H1 (cell line): Measurements from ENCODE around the gene RMND5B. TPM values are rescaled to one million over a fixed set of nuclear protein-coding genes. Genes with fewer than 3 reads are reported as not detected.
A peak's percentile ranks its signal among the peaks of the same experiment; 100 is the strongest.

ENCODE experiments used
- CTCF ChIA-PET: fragments of 300-600 bp; sonication (Branson Sonifier 250); formaldehyde crosslinking; loops from one replicate; lab custom pipeline; 2021; ENCODE audit not compliant: partially characterized antibody; lab: Charles Lee
- POLR2A ChIA-PET: fragments of 300-600 bp; sonication (Branson Sonifier 250); formaldehyde crosslinking; loops from one replicate; lab custom pipeline; 2021; ENCODE audit warnings: inconsistent platforms; ENCODE audit not compliant: partially characterized antibody; lab: Charles Lee
- DNase-seq, 2 experiments: peaks; one replicate each; pipeline versions ENCODE4 v3.0.0 to v3.0.0-alpha.2; 2010 to 2022; ENCODE audit warnings: low spot score in 2 of 2, low read depth in 1 of 2, mixed read lengths in 1 of 2
- FAIRE-seq: peaks from 2 replicates; lab custom pipeline; 2011; peaks lifted over from hg19 to GRCh38; lab: Jason Lieb, UNC
- H2AFZ ChIP-seq: 2 replicates; pipeline ENCODE4 v1.8.1; 2012; ENCODE audit warnings: low read length, inconsistent platforms
- H2AK5ac ChIP-seq: 2 replicates; pipeline ENCODE4 v1.6.1; 2013; ENCODE audit warnings: low read depth, low read length
- H2BK120ac ChIP-seq: replicated peaks from 2 replicates; pipeline ENCODE3; 2013; ENCODE audit warnings: low read depth, low read length, inconsistent platforms
- H2BK12ac ChIP-seq: 2 replicates; pipeline ENCODE4 v1.6.1; 2013; ENCODE audit warnings: low read depth, low read length
- H2BK15ac ChIP-seq: 2 replicates; pipeline ENCODE4 v1.6.1; 2013; ENCODE audit warnings: low read length
- H2BK20ac ChIP-seq: 2 replicates; pipeline ENCODE4 v1.6.1; 2013; ENCODE audit warnings: low read length
- H2BK5ac ChIP-seq: 2 replicates; pipeline ENCODE4 v1.6.1; 2013; ENCODE audit warnings: low read depth, low read length
- H3K14ac ChIP-seq: 2 replicates; pipeline ENCODE4 v1.6.1; 2013; ENCODE audit warnings: inconsistent platforms; ENCODE audit not compliant: insufficient read length
- H3K18ac ChIP-seq: 2 replicates; pipeline ENCODE4 v1.6.1; 2013; ENCODE audit warnings: low read length; ENCODE audit errors: extremely low read depth
- H3K23ac ChIP-seq: 2 replicates; pipeline ENCODE4 v1.6.1; 2013; ENCODE audit warnings: inconsistent platforms; ENCODE audit not compliant: insufficient read length
- H3K23me2 ChIP-seq: 2 replicates; pipeline ENCODE4 v1.6.1; 2013; ENCODE audit warnings: low read depth, low read length
- H3K27ac ChIP-seq: 2 replicates; pipeline ENCODE4 v1.6.1; 2011; ENCODE audit warnings: low read depth, low read length, inconsistent platforms
- H3K27me3 ChIP-seq, 4 experiments: replicated peaks in 1 of 4; 1 replicate in 1 of 4; 2 replicates in 3 of 4; pipeline versions ENCODE4 v1.6.1 to v1.8.1; 2011 to 2013; ENCODE audit warnings: low read length in 3 of 4, mild to moderate bottlenecking in 3 of 4, inconsistent platforms in 2 of 4, mixed read lengths in 2 of 4, moderate library complexity in 1 of 4; ENCODE audit not compliant: control insufficient read depth in 3 of 4, insufficient read depth in 3 of 4; ENCODE audit errors: extremely low read depth in 1 of 4
- H3K36me3 ChIP-seq, 4 experiments: 2 replicates each; pipeline versions ENCODE4 v1.6.1 to v1.8.1; 2011 to 2013; ENCODE audit warnings: mild to moderate bottlenecking in 4 of 4, low read length in 3 of 4, moderate library complexity in 2 of 4, control low read depth in 1 of 4, inconsistent platforms in 1 of 4; ENCODE audit not compliant: insufficient read depth in 4 of 4, control insufficient read depth in 2 of 4
- H3K4ac ChIP-seq: replicated peaks from 2 replicates; pipeline ENCODE3; 2013; ENCODE audit warnings: low read length, low read depth, mixed read lengths, inconsistent platforms; ENCODE audit not compliant: insufficient read length
- H3K4me1 ChIP-seq, 4 experiments: replicated peaks in 1 of 4; 1 replicate in 1 of 4; 2 replicates in 3 of 4; pipeline versions ENCODE4 v1.6.1 to v1.8.1; 2011 to 2013; ENCODE audit warnings: low read length in 3 of 4, inconsistent platforms in 2 of 4, mixed read lengths in 1 of 4; ENCODE audit not compliant: insufficient read depth in 4 of 4, control insufficient read depth in 3 of 4
- H3K4me2 ChIP-seq, 2 experiments: 2 replicates each; pipeline versions ENCODE4 v1.6.1 to v1.8.1; 2011 to 2013; ENCODE audit warnings: low read depth in 2 of 2, low read length in 2 of 2, control low read depth in 1 of 2, inconsistent platforms in 1 of 2, mild to moderate bottlenecking in 1 of 2; ENCODE audit not compliant: insufficient read depth in 1 of 2
- H3K4me3 ChIP-seq, 4 experiments: fragments of 200-600, 300-600 bp in 1 of 4; sonication (generic), shearing (Covaris generic), sonication (Bioruptor Twin) in 1 of 4; 2 replicates each; pipeline versions ENCODE4 v1.5.1 to v1.8.1; 2011 to 2016; ENCODE audit warnings: low read length in 4 of 4, low read depth in 3 of 4, control low read depth in 2 of 4, inconsistent platforms in 2 of 4, mild to moderate bottlenecking in 2 of 4, mixed read lengths in 1 of 4, moderate library complexity in 1 of 4; ENCODE audit not compliant: insufficient read depth in 2 of 4; ENCODE audit errors: extremely low read depth in 1 of 4
- H3K56ac ChIP-seq: replicated peaks from 2 replicates; pipeline ENCODE3; 2013; ENCODE audit warnings: low read depth, mild to moderate bottlenecking, mixed read lengths, low read length, inconsistent platforms; ENCODE audit not compliant: insufficient read length
- H3K79me1 ChIP-seq: 2 replicates; pipeline ENCODE4 v1.6.1; 2013; ENCODE audit warnings: low read depth, low read length, control low read depth
- H3K79me2 ChIP-seq, 2 experiments: 2 replicates each; pipeline versions ENCODE4 v1.6.1 to v1.8.1; 2012 to 2013; ENCODE audit warnings: low read length in 2 of 2, mild to moderate bottlenecking in 2 of 2, inconsistent platforms in 1 of 2; ENCODE audit not compliant: insufficient read depth in 2 of 2, control insufficient read depth in 1 of 2
- H3K9ac ChIP-seq, 4 experiments: replicated peaks in 1 of 4; 1 replicate in 1 of 4; 2 replicates in 3 of 4; pipeline versions ENCODE4 v1.6.1 to v1.8.1; 2011 to 2013; ENCODE audit warnings: low read depth in 3 of 4, low read length in 3 of 4, control low read depth in 2 of 4, mild to moderate bottlenecking in 2 of 4, moderate library complexity in 2 of 4, inconsistent platforms in 1 of 4; ENCODE audit errors: extremely low read depth in 1 of 4
- H3K9me3 ChIP-seq, 2 experiments: 2 replicates each; pipeline versions ENCODE4 v1.6.1 to v1.8.1; 2012 to 2013; ENCODE audit warnings: mild to moderate bottlenecking in 2 of 2, moderate library complexity in 2 of 2, control low read depth in 1 of 2, inconsistent platforms in 1 of 2, low read depth in 1 of 2, low read length in 1 of 2, mixed read lengths in 1 of 2; ENCODE audit not compliant: insufficient read depth in 2 of 2
- H4K20me1 ChIP-seq, 2 experiments: replicated peaks in 1 of 2; 2 replicates each; pipeline versions ENCODE3 to v1.8.1; 2011 to 2013; ENCODE audit warnings: inconsistent platforms in 2 of 2, low read length in 2 of 2, mild to moderate bottlenecking in 1 of 2; ENCODE audit not compliant: insufficient read depth in 2 of 2, control insufficient read depth in 1 of 2
- H4K5ac ChIP-seq: 2 replicates; pipeline ENCODE4 v1.6.1; 2013; ENCODE audit warnings: low read length, low read depth, mixed read lengths, inconsistent platforms; ENCODE audit not compliant: insufficient read length
- H4K8ac ChIP-seq: 2 replicates; pipeline ENCODE4 v1.8.0; 2013; ENCODE audit warnings: mild to moderate bottlenecking, moderate library complexity, low read length, inconsistent platforms; ENCODE audit not compliant: insufficient read depth; ENCODE audit errors: extremely low read depth
- H4K91ac ChIP-seq: replicated peaks from 2 replicates; pipeline ENCODE3; 2013; ENCODE audit warnings: low read length, mixed read lengths, inconsistent platforms; ENCODE audit not compliant: insufficient read length
- CBX5 ChIP-seq: fragments of 300-800, 300-1000 bp; sonication (generic); IDR thresholded peaks from 2 replicates; pipeline ENCODE4 v1.7.1; 2016; ENCODE audit warnings: antibody characterized with exemption, low read length, low read depth
- CHD1 ChIP-seq: IDR thresholded peaks from 2 replicates; pipeline ENCODE4 v1.6.1; 2012; ENCODE audit warnings: low read depth, low read length, improper control_type of control experiment
- CREB1 ChIP-seq: IDR thresholded peaks from 2 replicates; pipeline ENCODE4 v1.6.1; 2012; ENCODE audit warnings: inconsistent platforms
- EP300 ChIP-seq, 2 experiments: IDR thresholded peaks; 1 replicate in 1 of 2; 2 replicates in 1 of 2; pipeline ENCODE4 v1.6.1; 2011 to 2012; ENCODE audit warnings: low read depth in 2 of 2, low read length in 2 of 2, mild to moderate bottlenecking in 2 of 2, borderline replicate concordance in 1 of 2, inconsistent platforms in 1 of 2, moderate library complexity in 1 of 2
- KDM4A ChIP-seq: IDR thresholded peaks from one replicate; pipeline ENCODE4 v1.7.1; 2012; ENCODE audit warnings: low read depth, mild to moderate bottlenecking, moderate library complexity, low read length, inconsistent platforms; ENCODE audit not compliant: severe bottlenecking
- RAD21 ChIP-seq, 2 experiments: IDR thresholded peaks in 1 of 2; conservative IDR thresholded peaks in 1 of 2; 2 replicates each; pipeline ENCODE4 v1.6.1; 2011; ENCODE audit warnings: low read depth in 2 of 2, low read length in 2 of 2, improper control_type of control experiment in 1 of 2, inconsistent platforms in 1 of 2, mild to moderate bottlenecking in 1 of 2, moderate library complexity in 1 of 2
- SIN3A ChIP-seq, 2 experiments: IDR thresholded peaks in 1 of 2; conservative IDR thresholded peaks in 1 of 2; 2 replicates each; pipeline ENCODE4 v1.6.1; 2011 to 2012; ENCODE audit warnings: low read length in 2 of 2, improper control_type of control experiment in 1 of 2, low read depth in 1 of 2, mild to moderate bottlenecking in 1 of 2
- SP4 ChIP-seq: IDR thresholded peaks from 2 replicates; pipeline ENCODE4 v1.6.1; 2012; ENCODE audit warnings: low read length, inconsistent platforms
- SRF ChIP-seq: IDR thresholded peaks from 2 replicates; pipeline ENCODE4 v1.6.1; 2011; ENCODE audit warnings: mild to moderate bottlenecking, low read depth, low read length, moderate library complexity
- TAF1 ChIP-seq: IDR thresholded peaks from 2 replicates; pipeline ENCODE4 v1.6.1; 2011; ENCODE audit warnings: mild to moderate bottlenecking, low read depth, low read length
- polyA plus RNA-seq, 7 experiments: library from polyadenylated mRNA; depleted of rRNA in 3 of 7; stranded (reverse) in 5 of 7; unstranded in 2 of 7; fragments of >200 nt in 5 of 7; fragments of 200-250 nt in 2 of 7; gene quantifications; 1 replicate in 5 of 7; 2 replicates in 1 of 7; 4 replicates in 1 of 7; pipeline versions ENCODE4 v1.2.1 to v1.2.3, GENCODE V29; 2011 to 2013; ENCODE audit warnings: missing spikeins in 2 of 7, mixed read lengths in 2 of 7
- total RNA-seq: library from RNA; stranded (reverse); fragmentation: NEBNext Ultra II Directional; extraction: Animal tissue kit (Norgen Biotek cat#: 25700); gene quantifications from 2 replicates; pipeline ENCODE4 v1.2.1, GENCODE V29; 2021
- TF ChIP-seq, protein P1 (sequence below), 3 experiments: IDR thresholded peaks; 1 replicate in 2 of 3; 2 replicates in 1 of 3; pipeline versions ENCODE4 v1.5.1 to v1.6.1; 2011; ENCODE audit warnings: low read length in 3 of 3, mild to moderate bottlenecking in 3 of 3, inconsistent platforms in 2 of 3, low read depth in 1 of 3, moderate library complexity in 1 of 3; ENCODE audit not compliant: insufficient read depth in 1 of 3; ENCODE audit errors: control extremely low read depth in 1 of 3

The RMND5B gene
- total and polyA plus RNA-seq, 2 of the 8 experiments (the other 6 are each of a cell fraction or from before 2014, with no cell fraction given): 75.9 to 90.2 TPM

GRCh38 chr5:178108966-178109365, 21.8 kb upstream of the RMND5B start:
- no peaks in the 10 kb centered on the region for H3K9me3 ChIP-seq
- H2BK120ac ChIP-seq: peak overlapping the region; percentile 26
- H3K4ac ChIP-seq: no peak overlapping the region
- H3K36me3 ChIP-seq: no peaks in the 10 kb centered on the region
- H2AK5ac ChIP-seq: peak overlapping the region; percentile 54; the same call in 1 of the 2 replicates
- peak overlapping the region; percentile 66 for H4K91ac ChIP-seq
- 0 out of 2 replicates have a peak overlapping the region, but pooled peaks have one; percentile 29 for H2BK5ac ChIP-seq
- peaks cover 0 to 8% of the 10 kb centered on the region in 2 experiments; a peak in 2 of 4 replicates for H3K79me2 ChIP-seq
- H3K9ac ChIP-seq: no peak overlapping the region
- no peak overlapping the region for H2AFZ ChIP-seq
- 0 out of 7 replicates have a peak, but pooled peaks cover 0 to 7% (median 1%) of the 10 kb centered on the region in 4 experiments for H3K4me1 ChIP-seq
- no peak overlapping the region for H3K14ac ChIP-seq
- no peak overlapping the region for H3K4me2 ChIP-seq
- H3K18ac ChIP-seq: no peak overlapping the region
- H3K27me3 ChIP-seq: no peaks in the 10 kb centered on the region
- no peak overlapping the region for H3K56ac ChIP-seq
- ChIA-PET POLR2A (interaction anchor here (27.9 kb wide), 1 partner anchor 25 kb away, joined by 1250 read pairs; the partner anchor contains the start of genes NHP2 and RMND5B), CTCF (interaction anchor here (2.1 to 8.7 kb wide), 5 partner anchors 13 to 40 kb away, joined by 6 to 83 read pairs (median 10); no protein-coding TSS in a partner anchor)
- H4K20me1 ChIP-seq: no peaks in the 10 kb centered on the region
- H2BK15ac ChIP-seq: 0 out of 2 replicates have a peak overlapping the region, but pooled peaks have one; percentile 84
- no peak for FAIRE-seq
- H3K23ac ChIP-seq: no peak overlapping the region
- H2BK20ac ChIP-seq: no peak overlapping the region; the same call in 1 of the 2 replicates
- no peaks in the 10 kb centered on the region for H3K79me1 ChIP-seq
- H3K27ac ChIP-seq: no peak overlapping the region
- DNase-seq: no peak
- H3K23me2 ChIP-seq: peaks cover 4% of the 10 kb centered on the region; the same call in 1 of the 2 replicates
- H4K5ac ChIP-seq: no peak overlapping the region
- H4K8ac ChIP-seq: no peak overlapping the region
- H2BK12ac ChIP-seq: no peak overlapping the region
- no peak overlapping the region for H3K4me3 ChIP-seq
- TF ChIP-seq RAD21 (IDR thresholded peaks at IDR 0.05 in 1 of 2, conservative IDR thresholded peaks at IDR 0.05 in 1 of 2; ENCODE audit: low read depth in 2 of 2, low read length in 2 of 2): no peak
- TF ChIP-seq KDM4A: no peak
- no peak for TF ChIP-seq CBX5
- TF ChIP-seq, protein P1, sequence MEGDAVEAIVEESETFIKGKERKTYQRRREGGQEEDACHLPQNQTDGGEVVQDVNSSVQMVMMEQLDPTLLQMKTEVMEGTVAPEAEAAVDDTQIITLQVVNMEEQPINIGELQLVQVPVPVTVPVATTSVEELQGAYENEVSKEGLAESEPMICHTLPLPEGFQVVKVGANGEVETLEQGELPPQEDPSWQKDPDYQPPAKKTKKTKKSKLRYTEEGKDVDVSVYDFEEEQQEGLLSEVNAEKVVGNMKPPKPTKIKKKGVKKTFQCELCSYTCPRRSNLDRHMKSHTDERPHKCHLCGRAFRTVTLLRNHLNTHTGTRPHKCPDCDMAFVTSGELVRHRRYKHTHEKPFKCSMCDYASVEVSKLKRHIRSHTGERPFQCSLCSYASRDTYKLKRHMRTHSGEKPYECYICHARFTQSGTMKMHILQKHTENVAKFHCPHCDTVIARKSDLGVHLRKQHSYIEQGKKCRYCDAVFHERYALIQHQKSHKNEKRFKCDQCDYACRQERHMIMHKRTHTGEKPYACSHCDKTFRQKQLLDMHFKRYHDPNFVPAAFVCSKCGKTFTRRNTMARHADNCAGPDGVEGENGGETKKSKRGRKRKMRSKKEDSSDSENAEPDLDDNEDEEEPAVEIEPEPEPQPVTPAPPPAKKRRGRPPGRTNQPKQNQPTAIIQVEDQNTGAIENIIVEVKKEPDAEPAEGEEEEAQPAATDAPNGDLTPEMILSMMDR (IDR thresholded peaks at IDR 0.05; ENCODE audit: control extremely low read depth in 1 of 3, insufficient read depth in 1 of 3, low read depth in 1 of 3, low read length in 3 of 3): no peak
- TF ChIP-seq SP4: no peak
- TF ChIP-seq SIN3A (conservative IDR thresholded peaks at IDR 0.05 in 1 of 2, IDR thresholded peaks at IDR 0.05 in 1 of 2; ENCODE audit: low read depth in 1 of 2, low read length in 2 of 2): no peak
- TF ChIP-seq CHD1: no peak
- no peak for TF ChIP-seq CREB1
- TF ChIP-seq EP300 (IDR thresholded peaks at IDR 0.05; ENCODE audit: borderline replicate concordance in 1 of 2, low read depth in 2 of 2, low read length in 2 of 2): no peak
- no peak for TF ChIP-seq TAF1
- TF ChIP-seq SRF: no peak
